Endometrium (tissue), 2 donors: ENCODE results near the gene ANKMY1.

Experiments
- FAIRE-seq: peaks from 2 replicates; lab custom pipeline; 2012; peaks lifted over from hg19 to GRCh38; lab: Jason Lieb, UNC
- donor health status: control.
- donor health status: control.

Gene ANKMY1

GRCh38 chr2:240469740-240470139 is 88.0 kb downstream of the ANKMY1 start:
- no peak for FAIRE-seq

GRCh38 chr2:240469239-240469636 is 88.5 kb downstream of the ANKMY1 start:
- FAIRE-seq, result no peak

GRCh38 chr2:240468303-240469238 is 89.2 kb downstream of the ANKMY1 start:
- no peak for FAIRE-seq

DNA sequence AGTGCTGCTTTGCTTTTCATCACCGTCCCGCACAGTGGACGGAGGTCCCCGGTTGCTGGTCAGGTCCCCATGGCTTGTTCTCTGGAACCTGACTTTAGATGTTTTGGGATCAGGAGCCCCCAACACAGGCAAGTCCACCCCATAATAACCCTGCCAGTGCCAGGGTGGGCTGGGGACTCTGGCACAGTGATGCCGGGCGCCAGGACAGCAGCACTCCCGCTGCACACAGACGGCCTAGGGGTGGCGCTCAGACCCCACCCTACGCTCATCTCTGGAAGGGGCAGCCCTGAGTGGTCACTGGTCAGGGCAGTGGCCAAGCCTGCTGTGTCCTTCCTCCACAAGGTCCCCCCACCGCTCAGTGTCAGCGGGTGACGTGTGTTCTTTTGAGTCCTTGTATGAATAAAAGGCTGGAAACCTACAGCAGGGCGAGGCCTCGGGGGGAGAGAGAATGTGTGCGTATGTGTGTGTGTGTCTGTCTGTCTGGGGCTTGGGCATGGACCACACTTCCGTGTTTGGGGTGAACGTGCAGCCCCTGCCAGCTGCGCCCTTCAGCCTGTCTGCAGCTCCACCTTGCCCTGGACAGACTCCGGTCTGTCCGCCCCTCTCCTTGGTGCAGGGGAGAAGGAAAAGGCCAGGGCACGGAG is 90.0 kb downstream of the ANKMY1 start:
- no peak for FAIRE-seq

DNA sequence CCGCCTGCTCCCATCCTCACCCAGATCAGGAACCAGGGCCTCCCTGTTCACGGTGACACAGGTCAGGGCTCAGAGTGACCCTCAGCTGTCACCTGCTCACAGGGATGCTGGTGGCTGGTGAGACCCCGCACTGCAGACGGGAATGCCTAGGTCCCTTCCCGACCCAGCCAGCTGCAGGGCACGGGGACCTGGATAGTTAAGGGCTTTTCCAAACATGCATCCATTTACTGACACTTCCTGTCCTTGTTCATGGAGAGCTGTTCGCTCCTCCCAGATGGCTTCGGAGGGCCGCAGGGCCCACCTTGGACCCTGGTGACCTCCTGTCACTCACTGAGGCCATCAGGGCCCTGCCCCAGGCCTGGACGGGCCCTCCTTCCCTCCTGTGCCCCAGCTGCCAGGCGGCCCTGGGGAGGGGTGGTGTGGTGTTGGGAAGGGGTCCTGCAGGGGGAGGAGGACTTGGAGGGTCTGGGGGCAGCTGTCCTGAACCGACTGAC is 90.6 kb downstream of the ANKMY1 start:
- no peak for FAIRE-seq

- no peak for FAIRE-seq
Measured at GRCh38 chr2:240466579-240467148, 91.1 kb downstream of the ANKMY1 start.

GRCh38 chr2:240465765-240466578 is 91.8 kb downstream of the ANKMY1 start:
- no peak for FAIRE-seq

DNA sequence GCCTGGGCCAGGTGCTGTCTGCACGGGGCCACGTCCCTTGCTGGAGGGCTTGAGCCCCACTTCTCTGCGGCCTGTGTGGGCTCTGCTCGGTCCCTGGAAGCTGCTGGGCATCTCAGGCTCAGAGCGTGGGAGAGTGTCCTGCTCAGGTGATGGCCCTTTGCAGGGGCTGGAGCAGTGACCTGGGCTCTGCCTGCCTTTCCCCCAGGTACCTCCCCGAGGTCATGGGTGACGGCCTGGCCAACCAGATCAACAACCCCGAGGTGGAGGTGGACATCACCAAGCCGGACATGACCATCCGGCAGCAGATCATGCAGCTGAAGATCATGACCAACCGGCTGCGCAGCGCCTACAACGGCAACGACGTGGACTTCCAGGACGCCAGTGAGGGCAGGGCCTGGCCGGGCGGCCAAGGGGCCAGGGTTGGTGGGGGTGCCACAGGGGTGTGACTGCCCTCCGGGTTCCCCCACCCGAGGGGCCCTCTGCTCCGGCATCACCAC is 92.5 kb downstream of the ANKMY1 start:
- FAIRE-seq, result no peak

- no peak for FAIRE-seq
Measured at GRCh38 chr2:240464514-240465241, 93.1 kb downstream of the ANKMY1 start.

GRCh38 chr2:240463866-240464481 is 93.8 kb downstream of the ANKMY1 start:
- FAIRE-seq, result no peak

GRCh38 chr2:240463274-240463865 is 94.4 kb downstream of the ANKMY1 start:
- FAIRE-seq, result no peak

DNA sequence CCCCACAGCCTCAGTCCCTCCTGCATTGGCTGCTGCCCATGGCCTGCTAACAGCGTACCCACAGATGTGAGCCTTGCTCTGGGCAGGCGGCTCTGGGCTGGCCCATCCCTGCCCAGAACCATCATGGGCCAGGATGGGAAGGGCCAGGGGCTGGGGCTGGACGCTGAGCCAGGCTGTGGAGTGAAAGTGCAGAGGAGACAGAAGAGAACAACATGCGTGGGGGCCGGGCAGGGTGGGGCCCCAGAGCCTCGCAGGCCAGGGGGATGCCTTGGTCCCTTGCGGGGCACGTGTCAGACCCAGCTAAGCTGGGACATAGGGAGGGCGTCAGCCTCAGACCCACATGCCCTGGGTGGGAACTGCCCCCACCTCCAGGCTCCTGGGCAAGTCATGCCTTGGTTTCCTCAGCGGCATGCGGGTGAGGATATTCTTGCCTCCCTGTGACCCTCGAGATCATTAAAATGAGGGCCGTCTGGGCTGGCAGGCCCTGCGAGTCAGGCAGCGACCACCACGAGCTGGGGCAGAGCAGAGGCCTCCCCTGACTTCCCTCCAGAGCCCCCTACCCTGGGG is 95.0 kb downstream of the ANKMY1 start:
- FAIRE-seq, result no peak

GRCh38 chr2:240462073-240462706 is 95.6 kb downstream of the ANKMY1 start:
- FAIRE-seq, result no peak

DNA sequence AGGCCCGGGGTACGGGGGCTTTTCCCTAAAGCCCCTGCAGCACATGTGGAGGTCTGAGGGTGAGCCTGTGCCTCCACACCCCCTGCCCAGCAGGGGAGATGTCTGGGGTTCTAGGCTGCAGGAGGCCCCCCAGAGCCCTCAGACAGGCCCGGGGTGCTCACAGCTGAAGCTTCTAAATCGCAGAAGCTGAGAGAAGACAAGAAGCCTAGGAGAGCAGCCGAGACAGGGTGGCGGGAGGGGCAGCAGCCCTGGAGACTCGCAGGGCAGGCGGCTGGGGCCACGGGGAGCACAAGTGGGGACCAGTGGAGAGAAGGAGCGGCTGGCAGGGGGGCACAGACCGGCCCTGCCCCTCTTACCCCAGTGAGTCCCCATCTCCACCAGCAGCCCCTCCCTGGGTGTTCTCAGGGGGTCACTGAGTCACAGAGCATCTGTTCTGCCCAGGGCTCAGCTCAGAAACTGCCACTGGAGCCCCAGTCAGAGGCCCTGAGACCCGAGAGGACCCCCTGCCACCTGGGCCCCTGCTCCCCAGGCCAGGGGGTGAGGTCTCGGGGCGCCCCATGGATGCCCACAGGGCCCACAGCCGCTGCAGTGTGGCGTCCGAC is 96.2 kb downstream of the ANKMY1 start:
- FAIRE-seq, result no peak

- no peak for FAIRE-seq
Measured at GRCh38 chr2:240460781-240461431, 96.9 kb downstream of the ANKMY1 start.

GRCh38 chr2:240460253-240460711 is 97.5 kb downstream of the ANKMY1 start:
- no peak for FAIRE-seq

GRCh38 chr2:240459401-240460252 is 98.2 kb downstream of the ANKMY1 start:
- no peak for FAIRE-seq
